A549 (cell line): ENCODE measurements around the gene UIMC1.

Source experiments
- BHLHE40 ChIP-seq: IDR thresholded peaks from 2 replicates; pipeline ENCODE4 v1.6.1; 2012; ENCODE audit warnings: low read depth, low read length, inconsistent platforms
- CTCF ChIP-seq: fragments of >200 bp; sonication (Bioruptor Twin); formaldehyde crosslinking; IDR thresholded peaks from 3 replicates; pipeline ENCODE4 v1.5.1; 2016
- EP300 ChIP-seq, 2 experiments: fragments of >200 bp; sonication (Bioruptor Twin); formaldehyde crosslinking; IDR thresholded peaks; 2 replicates in 1 of 2; 3 replicates in 1 of 2; pipeline ENCODE4 v1.6.1; 2016 to 2017
- HDAC2 ChIP-seq: fragments of 200-600 bp; sonication (generic); IDR thresholded peaks from 2 replicates; pipeline ENCODE4 v1.6.1; 2016
- HOXA7 ChIP-seq: fragments of 250-450 bp; sonication (Bioruptor Pico); IDR thresholded peaks from 2 replicates; pipeline ENCODE4 v1.5.0; 2020; ENCODE audit warnings: mild to moderate bottlenecking, moderate library complexity
- JUNB ChIP-seq: fragments of >200 bp; sonication (Bioruptor Twin); formaldehyde crosslinking; IDR thresholded peaks from 2 replicates; pipeline ENCODE4 v1.6.1; 2016
- KDM1A ChIP-seq: fragments of 200-600 bp; sonication (generic); IDR thresholded peaks from 2 replicates; pipeline ENCODE4 v1.6.1; 2016; ENCODE audit warnings: low read depth, mild to moderate bottlenecking
- MAX ChIP-seq: IDR thresholded peaks from 2 replicates; pipeline ENCODE4 v1.6.1; 2012
- POLR2A ChIP-seq: IDR thresholded peaks from 2 replicates; pipeline ENCODE4 v1.6.1; 2012; ENCODE audit warnings: mild to moderate bottlenecking, low read length
- RAD21 ChIP-seq, 2 experiments: fragments of >200 bp in 1 of 2; sonication (Bioruptor Twin) in 1 of 2; formaldehyde crosslinking in 1 of 2; IDR thresholded peaks in 1 of 2; conservative IDR thresholded peaks in 1 of 2; 2 replicates in 1 of 2; 3 replicates in 1 of 2; pipeline ENCODE4 v1.6.1; 2012 to 2018; ENCODE audit warnings: inconsistent platforms in 1 of 2
- RCOR1 ChIP-seq: fragments of 150-350 bp; IDR thresholded peaks from 2 replicates; pipeline ENCODE4 v1.6.1; 2014; ENCODE audit warnings: antibody characterized with exemption, low read length, low read depth
- SREBF2 ChIP-seq: fragments of 450-650 bp; IDR thresholded peaks from 2 replicates; pipeline ENCODE4 v1.6.1; 2014; ENCODE audit warnings: mild to moderate bottlenecking, moderate library complexity
- TF ChIP-seq, protein P1 (sequence below): fragments of 200-600 bp; sonication (generic); IDR thresholded peaks from 2 replicates; pipeline ENCODE4 v1.6.1; 2016; ENCODE audit warnings: antibody characterized with exemption, mild to moderate bottlenecking, moderate library complexity

GRCh38 chr5:176887252-176887849, 119.2 kb downstream of the UIMC1 start:
- TF ChIP-seq RAD21 (conservative IDR thresholded peaks at IDR 0.05 in 1 of 2, IDR thresholded peaks at IDR 0.05 in 1 of 2): no peak
- TF ChIP-seq, protein P1, sequence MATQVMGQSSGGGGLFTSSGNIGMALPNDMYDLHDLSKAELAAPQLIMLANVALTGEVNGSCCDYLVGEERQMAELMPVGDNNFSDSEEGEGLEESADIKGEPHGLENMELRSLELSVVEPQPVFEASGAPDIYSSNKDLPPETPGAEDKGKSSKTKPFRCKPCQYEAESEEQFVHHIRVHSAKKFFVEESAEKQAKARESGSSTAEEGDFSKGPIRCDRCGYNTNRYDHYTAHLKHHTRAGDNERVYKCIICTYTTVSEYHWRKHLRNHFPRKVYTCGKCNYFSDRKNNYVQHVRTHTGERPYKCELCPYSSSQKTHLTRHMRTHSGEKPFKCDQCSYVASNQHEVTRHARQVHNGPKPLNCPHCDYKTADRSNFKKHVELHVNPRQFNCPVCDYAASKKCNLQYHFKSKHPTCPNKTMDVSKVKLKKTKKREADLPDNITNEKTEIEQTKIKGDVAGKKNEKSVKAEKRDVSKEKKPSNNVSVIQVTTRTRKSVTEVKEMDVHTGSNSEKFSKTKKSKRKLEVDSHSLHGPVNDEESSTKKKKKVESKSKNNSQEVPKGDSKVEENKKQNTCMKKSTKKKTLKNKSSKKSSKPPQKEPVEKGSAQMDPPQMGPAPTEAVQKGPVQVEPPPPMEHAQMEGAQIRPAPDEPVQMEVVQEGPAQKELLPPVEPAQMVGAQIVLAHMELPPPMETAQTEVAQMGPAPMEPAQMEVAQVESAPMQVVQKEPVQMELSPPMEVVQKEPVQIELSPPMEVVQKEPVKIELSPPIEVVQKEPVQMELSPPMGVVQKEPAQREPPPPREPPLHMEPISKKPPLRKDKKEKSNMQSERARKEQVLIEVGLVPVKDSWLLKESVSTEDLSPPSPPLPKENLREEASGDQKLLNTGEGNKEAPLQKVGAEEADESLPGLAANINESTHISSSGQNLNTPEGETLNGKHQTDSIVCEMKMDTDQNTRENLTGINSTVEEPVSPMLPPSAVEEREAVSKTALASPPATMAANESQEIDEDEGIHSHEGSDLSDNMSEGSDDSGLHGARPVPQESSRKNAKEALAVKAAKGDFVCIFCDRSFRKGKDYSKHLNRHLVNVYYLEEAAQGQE: no peak
- no peak for TF ChIP-seq KDM1A
- TF ChIP-seq CTCF: no peak
- no peak for TF ChIP-seq BHLHE40
- no peak for TF ChIP-seq POLR2A
- TF ChIP-seq HDAC2: no peak
- TF ChIP-seq RCOR1: no peak
- no peak for TF ChIP-seq EP300 (IDR thresholded peaks at IDR 0.05)
- TF ChIP-seq SREBF2: no peak
- no peak for TF ChIP-seq MAX
- TF ChIP-seq JUNB: no peak
- TF ChIP-seq HOXA7 (CRISPR knock-in tag): no peak
